Measurements from ENCODE around the gene PITX1.

Gene PITX1

DNA sequence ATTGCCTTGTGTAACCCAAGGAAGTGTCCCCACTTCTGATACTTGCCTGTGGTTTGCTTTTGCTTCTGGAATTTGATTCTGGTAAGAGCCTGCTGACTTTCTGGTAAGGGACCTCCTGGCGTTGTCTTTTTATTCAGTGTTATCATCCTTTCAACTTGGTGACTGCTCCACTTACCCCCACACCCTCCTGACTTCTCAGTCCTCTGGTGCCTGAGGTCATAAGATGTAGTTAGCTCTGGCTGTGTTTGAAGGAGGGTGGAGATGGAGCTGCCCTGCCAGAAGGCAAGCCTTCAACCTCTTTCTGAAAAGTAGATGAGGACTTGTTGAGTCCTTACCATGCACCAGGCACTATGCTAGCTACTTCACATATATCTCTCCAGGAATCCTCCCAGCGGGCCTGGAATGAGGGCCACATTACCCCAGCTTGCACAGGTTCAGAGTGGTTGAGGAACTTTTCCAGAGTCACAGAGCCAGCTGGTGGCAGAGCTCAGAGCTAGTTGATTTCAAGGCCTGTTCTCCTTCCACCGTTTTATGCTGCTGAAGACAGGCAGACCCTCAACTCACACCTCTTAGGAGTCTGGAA lies 45.2 kb upstream of the PITX1 start:
- TF ChIP-seq ZC3H10 (CRISPR knock-in tag; IDR thresholded peaks at IDR 0.05) (no peak), ZNF565 (CRISPR knock-in tag; conservative IDR thresholded peaks at IDR 0.05; ENCODE audit: low read depth) (no peak), ZFP30 (CRISPR knock-in tag; IDR thresholded peaks at IDR 0.05) (no peak), TOX (CRISPR knock-in tag; IDR thresholded peaks at IDR 0.05; ENCODE audit: borderline replicate concordance) (no peak), SNAI2 (CRISPR knock-in tag; IDR thresholded peaks at IDR 0.05) (no peak), CSDC2 (CRISPR knock-in tag; IDR thresholded peaks at IDR 0.05) (no peak), ZNF8 (CRISPR knock-in tag; IDR thresholded peaks at IDR 0.05) (no peak), GLIS3 (CRISPR knock-in tag; IDR thresholded peaks at IDR 0.05) (no peak), ZFP3 (CRISPR knock-in tag; IDR thresholded peaks at IDR 0.05) (no peak)
- TF ChIP-seq, protein P1, sequence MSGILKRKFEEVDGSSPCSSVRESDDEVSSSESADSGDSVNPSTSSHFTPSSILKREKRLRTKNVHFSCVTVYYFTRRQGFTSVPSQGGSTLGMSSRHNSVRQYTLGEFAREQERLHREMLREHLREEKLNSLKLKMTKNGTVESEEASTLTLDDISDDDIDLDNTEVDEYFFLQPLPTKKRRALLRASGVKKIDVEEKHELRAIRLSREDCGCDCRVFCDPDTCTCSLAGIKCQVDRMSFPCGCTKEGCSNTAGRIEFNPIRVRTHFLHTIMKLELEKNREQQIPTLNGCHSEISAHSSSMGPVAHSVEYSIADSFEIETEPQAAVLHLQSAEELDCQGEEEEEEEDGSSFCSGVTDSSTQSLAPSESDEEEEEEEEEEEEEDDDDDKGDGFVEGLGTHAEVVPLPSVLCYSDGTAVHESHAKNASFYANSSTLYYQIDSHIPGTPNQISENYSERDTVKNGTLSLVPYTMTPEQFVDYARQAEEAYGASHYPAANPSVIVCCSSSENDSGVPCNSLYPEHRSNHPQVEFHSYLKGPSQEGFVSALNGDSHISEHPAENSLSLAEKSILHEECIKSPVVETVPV (CRISPR knock-in tag; IDR thresholded peaks at IDR 0.05): no peak

DNA sequence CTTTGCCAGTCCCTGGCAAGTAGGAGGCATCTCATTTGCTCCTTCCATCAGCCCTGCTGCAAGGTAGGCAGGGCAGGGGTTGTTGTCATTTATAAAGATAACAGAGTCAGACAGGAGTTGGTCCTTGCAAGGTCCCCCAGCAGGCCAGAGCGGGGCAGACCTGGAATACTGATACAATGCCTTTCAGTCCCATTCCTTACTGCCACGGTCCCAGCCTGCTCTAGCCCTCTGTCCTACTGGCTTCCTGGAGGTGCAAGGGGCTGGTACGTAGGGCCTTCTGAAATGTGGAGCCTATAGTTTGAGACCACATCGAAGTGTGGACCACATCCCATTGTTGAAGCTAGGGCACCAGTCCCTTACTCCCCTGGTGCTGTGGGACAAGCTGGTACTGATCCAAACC lies 42.8 kb upstream of the PITX1 start:
- TF ChIP-seq ZNF8 (CRISPR knock-in tag; IDR thresholded peaks at IDR 0.05): no peak
- TF ChIP-seq ZFP3 (CRISPR knock-in tag; IDR thresholded peaks at IDR 0.05): no peak
- TF ChIP-seq TOX (CRISPR knock-in tag; IDR thresholded peaks at IDR 0.05; ENCODE audit: borderline replicate concordance): no peak
- no peak for TF ChIP-seq ISL1 (CRISPR knock-in tag; IDR thresholded peaks at IDR 0.05)
- TF ChIP-seq GLIS3 (CRISPR knock-in tag; IDR thresholded peaks at IDR 0.05): no peak
- TF ChIP-seq, protein P2, sequence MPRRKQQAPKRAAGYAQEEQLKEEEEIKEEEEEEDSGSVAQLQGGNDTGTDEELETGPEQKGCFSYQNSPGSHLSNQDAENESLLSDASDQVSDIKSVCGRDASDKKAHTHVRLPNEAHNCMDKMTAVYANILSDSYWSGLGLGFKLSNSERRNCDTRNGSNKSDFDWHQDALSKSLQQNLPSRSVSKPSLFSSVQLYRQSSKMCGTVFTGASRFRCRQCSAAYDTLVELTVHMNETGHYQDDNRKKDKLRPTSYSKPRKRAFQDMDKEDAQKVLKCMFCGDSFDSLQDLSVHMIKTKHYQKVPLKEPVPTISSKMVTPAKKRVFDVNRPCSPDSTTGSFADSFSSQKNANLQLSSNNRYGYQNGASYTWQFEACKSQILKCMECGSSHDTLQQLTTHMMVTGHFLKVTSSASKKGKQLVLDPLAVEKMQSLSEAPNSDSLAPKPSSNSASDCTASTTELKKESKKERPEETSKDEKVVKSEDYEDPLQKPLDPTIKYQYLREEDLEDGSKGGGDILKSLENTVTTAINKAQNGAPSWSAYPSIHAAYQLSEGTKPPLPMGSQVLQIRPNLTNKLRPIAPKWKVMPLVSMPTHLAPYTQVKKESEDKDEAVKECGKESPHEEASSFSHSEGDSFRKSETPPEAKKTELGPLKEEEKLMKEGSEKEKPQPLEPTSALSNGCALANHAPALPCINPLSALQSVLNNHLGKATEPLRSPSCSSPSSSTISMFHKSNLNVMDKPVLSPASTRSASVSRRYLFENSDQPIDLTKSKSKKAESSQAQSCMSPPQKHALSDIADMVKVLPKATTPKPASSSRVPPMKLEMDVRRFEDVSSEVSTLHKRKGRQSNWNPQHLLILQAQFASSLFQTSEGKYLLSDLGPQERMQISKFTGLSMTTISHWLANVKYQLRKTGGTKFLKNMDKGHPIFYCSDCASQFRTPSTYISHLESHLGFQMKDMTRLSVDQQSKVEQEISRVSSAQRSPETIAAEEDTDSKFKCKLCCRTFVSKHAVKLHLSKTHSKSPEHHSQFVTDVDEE (CRISPR knock-in tag; IDR thresholded peaks at IDR 0.05): no peak
- TF ChIP-seq, protein P3, sequence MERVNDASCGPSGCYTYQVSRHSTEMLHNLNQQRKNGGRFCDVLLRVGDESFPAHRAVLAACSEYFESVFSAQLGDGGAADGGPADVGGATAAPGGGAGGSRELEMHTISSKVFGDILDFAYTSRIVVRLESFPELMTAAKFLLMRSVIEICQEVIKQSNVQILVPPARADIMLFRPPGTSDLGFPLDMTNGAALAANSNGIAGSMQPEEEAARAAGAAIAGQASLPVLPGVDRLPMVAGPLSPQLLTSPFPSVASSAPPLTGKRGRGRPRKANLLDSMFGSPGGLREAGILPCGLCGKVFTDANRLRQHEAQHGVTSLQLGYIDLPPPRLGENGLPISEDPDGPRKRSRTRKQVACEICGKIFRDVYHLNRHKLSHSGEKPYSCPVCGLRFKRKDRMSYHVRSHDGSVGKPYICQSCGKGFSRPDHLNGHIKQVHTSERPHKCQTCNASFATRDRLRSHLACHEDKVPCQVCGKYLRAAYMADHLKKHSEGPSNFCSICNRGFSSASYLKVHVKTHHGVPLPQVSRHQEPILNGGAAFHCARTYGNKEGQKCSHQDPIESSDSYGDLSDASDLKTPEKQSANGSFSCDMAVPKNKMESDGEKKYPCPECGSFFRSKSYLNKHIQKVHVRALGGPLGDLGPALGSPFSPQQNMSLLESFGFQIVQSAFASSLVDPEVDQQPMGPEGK (CRISPR knock-in tag; IDR thresholded peaks at IDR 0.05; ENCODE audit: borderline replicate concordance): no peak
- TF ChIP-seq, protein P4, sequence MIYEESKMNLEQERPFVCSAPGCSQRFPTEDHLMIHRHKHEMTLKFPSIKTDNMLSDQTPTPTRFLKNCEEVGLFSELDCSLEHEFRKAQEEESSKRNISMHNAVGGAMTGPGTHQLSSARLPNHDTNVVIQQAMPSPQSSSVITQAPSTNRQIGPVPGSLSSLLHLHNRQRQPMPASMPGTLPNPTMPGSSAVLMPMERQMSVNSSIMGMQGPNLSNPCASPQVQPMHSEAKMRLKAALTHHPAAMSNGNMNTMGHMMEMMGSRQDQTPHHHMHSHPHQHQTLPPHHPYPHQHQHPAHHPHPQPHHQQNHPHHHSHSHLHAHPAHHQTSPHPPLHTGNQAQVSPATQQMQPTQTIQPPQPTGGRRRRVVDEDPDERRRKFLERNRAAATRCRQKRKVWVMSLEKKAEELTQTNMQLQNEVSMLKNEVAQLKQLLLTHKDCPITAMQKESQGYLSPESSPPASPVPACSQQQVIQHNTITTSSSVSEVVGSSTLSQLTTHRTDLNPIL (CRISPR knock-in tag; IDR thresholded peaks at IDR 0.05; ENCODE audit: low read depth): no peak
- no peak for TF ChIP-seq SNAI2 (CRISPR knock-in tag; IDR thresholded peaks at IDR 0.05)
- no peak for TF ChIP-seq BACH2 (CRISPR knock-in tag; IDR thresholded peaks at IDR 0.05; ENCODE audit: borderline replicate concordance)
- no peak for TF ChIP-seq ZNF70 (CRISPR knock-in tag; IDR thresholded peaks at IDR 0.05)
- ATAC-seq: no peak

More for the DNA sequence above, 45.2 kb upstream of the PITX1 start:
- no peak for ATAC-seq

DNA sequence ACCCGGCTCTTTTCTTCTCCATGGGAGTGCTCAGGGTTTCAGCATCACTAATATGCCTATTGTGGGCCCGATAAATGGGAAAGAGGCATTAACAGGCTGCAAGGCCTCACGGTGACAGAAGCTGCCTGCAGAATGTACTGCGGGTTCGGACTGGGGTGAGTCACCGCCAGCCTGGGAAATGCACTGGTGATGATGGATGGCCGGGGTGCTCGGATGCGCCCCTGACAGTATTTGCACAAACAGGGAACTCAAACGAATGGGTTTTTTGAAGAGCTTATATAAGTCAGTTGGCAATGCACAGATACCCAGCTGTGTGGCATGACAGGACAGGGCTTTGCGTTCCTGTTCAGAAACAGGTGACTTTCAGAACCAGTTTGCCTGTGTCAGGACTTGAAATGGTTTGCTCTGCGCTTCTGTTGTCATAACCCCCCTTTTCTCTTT lies 42.0 kb upstream of the PITX1 start:
- no peak for TF ChIP-seq SNAI2 (CRISPR knock-in tag; IDR thresholded peaks at IDR 0.05)
- no peak for TF ChIP-seq CSDC2 (CRISPR knock-in tag; IDR thresholded peaks at IDR 0.05)
- TF ChIP-seq GLIS3 (CRISPR knock-in tag; IDR thresholded peaks at IDR 0.05): no peak
- TF ChIP-seq, protein P4 (CRISPR knock-in tag; IDR thresholded peaks at IDR 0.05; ENCODE audit: low read depth): no peak
- TF ChIP-seq, protein P3 (CRISPR knock-in tag; IDR thresholded peaks at IDR 0.05; ENCODE audit: borderline replicate concordance): no peak
- ATAC-seq: no peak
